ENCODE data around the gene CDHR5.

Gene CDHR5

GRCh38 chr11:638631-639331 is 14.0 kb upstream of the CDHR5 start:
- H3K4me3 ChIP-seq (ENCODE audit: low read length) = no peak overlapping the region
- no peak for DNase-seq (ENCODE audit: low read depth)

GRCh38 chr11:637593-638521 is 13.1 kb upstream of the CDHR5 start:
- TF ChIP-seq CTCF (IDR thresholded peaks at IDR 0.05; ENCODE audit: insufficient read depth, low read depth, low read length, missing control alignments) = no peak
- no peak for DNase-seq (ENCODE audit: low read depth)
- H3K4me3 ChIP-seq (ENCODE audit: low read length) = no peak overlapping the region

More at GRCh38 chr11:638631-639331, 14.0 kb upstream of the CDHR5 start:
- TF ChIP-seq CTCF (IDR thresholded peaks at IDR 0.05; ENCODE audit: insufficient read depth, low read depth, low read length, missing control alignments) = no peak

GRCh38 chr11:637333-637592 is 12.5 kb upstream of the CDHR5 start:
- H3K4me3 ChIP-seq (ENCODE audit: low read length) = no peak overlapping the region
- no peak for TF ChIP-seq CTCF (IDR thresholded peaks at IDR 0.05; ENCODE audit: insufficient read depth, low read depth, low read length, missing control alignments)
- DNase-seq (ENCODE audit: low read depth) = no peak

- DNase-seq (ENCODE audit: low read depth) = no peak
- no peak for TF ChIP-seq CTCF (IDR thresholded peaks at IDR 0.05; ENCODE audit: insufficient read depth, low read depth, low read length, missing control alignments)
- H3K4me3 ChIP-seq (ENCODE audit: low read length) = no peak within 1 kb of the TSS
Measured at GRCh38 chr11:636511-637332, 12.0 kb upstream of the CDHR5 start, which contains the start of gene DRD4. Gene DRD4 (plus strand): TSS chr11:637269. CDS start chr11:637305, 36 bp downstream.

GRCh38 chr11:635945-636510 is 11.3 kb upstream of the CDHR5 start:
- no peak for DNase-seq (ENCODE audit: low read depth)
- TF ChIP-seq CTCF (IDR thresholded peaks at IDR 0.05; ENCODE audit: insufficient read depth, low read depth, low read length, missing control alignments) = no peak
- no peak overlapping the region for H3K4me3 ChIP-seq (ENCODE audit: low read length)

GRCh38 chr11:630871-631270 is 6.1 kb upstream of the CDHR5 start:
- DNase-seq (ENCODE audit: low read depth) = no peak
- no peak overlapping the region for H3K4me3 ChIP-seq (ENCODE audit: low read length)
- TF ChIP-seq CTCF (IDR thresholded peaks at IDR 0.05; ENCODE audit: insufficient read depth, low read depth, low read length, missing control alignments) = no peak
